ENCODE measurements around the gene KRT20. TPM values are rescaled to one million over a fixed set of nuclear protein-coding genes. Genes with fewer than 3 reads are reported as not detected.

KRT20 gene
- total and polyA plus RNA-seq, 9 of the 15 experiments (the other 6 are each of a cell fraction or from before 2014, with no cell fraction given), result 0.44 TPM; not detected in 8

GRCh38 chr17:40828454-40829044, 56.5 kb downstream of the KRT20 start (continued):
- no peak for TF ChIP-seq CREB5 (CRISPR knock-in tag; IDR thresholded peaks at IDR 0.05)
- no peak for TF ChIP-seq ZBTB9 (CRISPR knock-in tag; IDR thresholded peaks at IDR 0.05)
- TF ChIP-seq STAT5B (CRISPR knock-in tag; IDR thresholded peaks at IDR 0.05), result no peak
- no peak for TF ChIP-seq AFF4 (CRISPR knock-in tag; IDR thresholded peaks at IDR 0.05)
- no peak for TF ChIP-seq SNIP1 (IDR thresholded peaks at IDR 0.05; ENCODE audit: low read depth)
- 0 out of 2 replicates have a peak, but pooled peaks have one; percentile 32 for TF ChIP-seq POLR2G (IDR thresholded peaks at IDR 0.05; ENCODE audit: low read depth, low read length)
- no peak for TF ChIP-seq ZNF785 (CRISPR knock-in tag; IDR thresholded peaks at IDR 0.05)
- TF ChIP-seq XRCC3 (IDR thresholded peaks at IDR 0.05), result no peak
- TF ChIP-seq ZSCAN32 (CRISPR knock-in tag; IDR thresholded peaks at IDR 0.05), result no peak
- no peak for TF ChIP-seq ZNF318 (IDR thresholded peaks at IDR 0.05; ENCODE audit: borderline replicate concordance in 1 of 2, low read depth in 1 of 2)
- TF ChIP-seq PHTF2 (CRISPR knock-in tag; IDR thresholded peaks at IDR 0.05), result no peak
- no peak for TF ChIP-seq SOX6 (IDR thresholded peaks at IDR 0.05)
- no peak for TF ChIP-seq E2F3 (CRISPR knock-in tag; IDR thresholded peaks at IDR 0.05)
